Nucleus accumbens (tissue), 56 donors: Measurements from ENCODE around the gene HECA.
"Not testable (repeated sequence)": the region's sequence is repeated elsewhere in the genome, so short reads cannot be mapped to it uniquely, and the experiment has no call there.

ENCODE experiments used
- DNase-seq, 56 donors: peaks; one replicate each; lab custom pipeline; 2025; lab: John Stamatoyannopoulos, UW

The HECA gene

GRCh38 chr6:139134817-139135577 is at the start of gene HECA:
HECA (plus strand) TSS chr6:139135080; CDS start chr6:139135397, 317 bp downstream.
- peak; percentile 36 to 98 (median 89) for DNase-seq

GRCh38 chr6:139091826-139092225 is 43.1 kb upstream of the HECA start:
- no peak for DNase-seq

GRCh38 chr6:139099984-139100383 is 34.9 kb upstream of the HECA start:
- DNase-seq, result no peak

GRCh38 chr6:139107051-139107450 is 27.8 kb upstream of the HECA start:
- DNase-seq, result no peak

- DNase-seq, result no peak
These were observed 26.5 kb upstream of the HECA start for GRCh38 chr6:139108378-139108777.

- no peak for DNase-seq
These were observed 25.3 kb upstream of the HECA start for GRCh38 chr6:139109558-139109957.

GRCh38 chr6:139112146-139112545 is 22.7 kb upstream of the HECA start:
- DNase-seq, result no peak

GRCh38 chr6:139112561-139112960 is 22.3 kb upstream of the HECA start:
- no peak for DNase-seq

- no peak for DNase-seq
These were observed 20.1 kb upstream of the HECA start for GRCh38 chr6:139114746-139115145.

- DNase-seq, result no peak
These were observed 18.7 kb upstream of the HECA start for GRCh38 chr6:139115989-139116758.

- DNase-seq, result no peak
These were observed 17.1 kb upstream of the HECA start for GRCh38 chr6:139117734-139118133.

GRCh38 chr6:139119552-139119951 is 15.3 kb upstream of the HECA start:
- no peak for DNase-seq

GRCh38 chr6:139122823-139123222 is 12.1 kb upstream of the HECA start:
- not testable (repeated sequence) for DNase-seq

- DNase-seq, result peak in 2 of 56 donors; percentile 10 to 20
These were observed 9.8 kb upstream of the HECA start for GRCh38 chr6:139124887-139125672.

- DNase-seq, result no peak
These were observed 8.6 kb upstream of the HECA start for GRCh38 chr6:139126255-139126654.

- no peak for DNase-seq
These were observed 7.9 kb upstream of the HECA start for GRCh38 chr6:139126931-139127330.

GRCh38 chr6:139129284-139129683 is 5.6 kb upstream of the HECA start:
- no peak for DNase-seq

GRCh38 chr6:139131736-139132280 is 3.1 kb upstream of the HECA start:
- DNase-seq, result no peak

GRCh38 chr6:139133262-139134063 is 1.4 kb upstream of the HECA start:
- peak in 2 of 56 donors; percentile 17 to 32 for DNase-seq

GRCh38 chr6:139134064-139134395 is 850 bp upstream of the HECA start:
- DNase-seq, result no peak
